ENCODE data around the gene IL15RA. TPM values are rescaled to one million over a fixed set of nuclear protein-coding genes. Genes with fewer than 3 reads are reported as not detected.

Gene IL15RA
- 10 to 100 TPM in 2 of 4 donors, 1 to 10 TPM in 2; 9.0 to 18.6 (median 12.6) TPM for total RNA-seq

- TF ChIP-seq EP300 (IDR thresholded peaks at IDR 0.05) (peak in 1 of 2 donors; percentile 37), POLR2A (IDR thresholded peaks at IDR 0.05) (peak in 1 of 2 donors; percentile 11), CTCF (IDR thresholded peaks at IDR 0.05) (peak in 1 of 5 experiments; percentile 19)
- no peaks in the 10 kb centered on the region for H3K36me3 ChIP-seq
- peak within 1 kb of the TSS; percentile 57 to 92 (median 87) for H3K4me3 ChIP-seq
- H3K9me3 ChIP-seq, result no peaks in the 10 kb centered on the region
- WGBS, 2 donors, result 0 to 1% methylated on average over 20 to 34 of the region's 80 CpGs
- peaks cover 0 to 21% (median 8%) of the 10 kb centered on the region in 4 donors for H3K4me1 ChIP-seq
- peak in 1 of 2 donors; percentile 26 for DNase-seq (ENCODE audit: low spot score in 2 of 2)
- no peaks in the 10 kb centered on the region for H3K27me3 ChIP-seq
- H3K27ac ChIP-seq, result peak within 1 kb of the TSS; percentile 52 to 96 (median 68)
Measured at GRCh38 chr10:5977471-5978229, at the start of gene IL15RA. TSS of gene IL15RA (minus strand) at chr10:5977543. CDS start at chr10:5977492, 51 bp downstream.

- no peak for DNase-seq (ENCODE audit: low spot score in 2 of 2)
- Histone ChIP-seq H3K9me3 (peaks cover 0 to 16% (median 0%) of the 10 kb centered on the region in 4 donors), H3K27me3 (no peaks in the 10 kb centered on the region), H3K27ac (no peak overlapping the region), H3K36me3 (no peaks in the 10 kb centered on the region), H3K4me3 (no peak overlapping the region), H3K4me1 (peaks cover 0 to 5% (median 0%) of the 10 kb centered on the region in 4 donors)
- WGBS, 2 donors, result 79 to 80% methylated on average over 6 of the region's 6 CpGs
- no peak for TF ChIP-seq EP300 (IDR thresholded peaks at IDR 0.05)
- no peak for TF ChIP-seq CTCF (IDR thresholded peaks at IDR 0.05)
Measured at GRCh38 chr10:6025683-6026255, 48.4 kb upstream of the IL15RA start.

- H3K4me1 ChIP-seq, result peaks cover 0 to 5% (median 0%) of the 10 kb centered on the region in 4 donors
- H3K4me3 ChIP-seq, result no peak overlapping the region
- peaks cover 0 to 2% (median 0%) of the 10 kb centered on the region in 4 donors for H3K9me3 ChIP-seq
- H3K36me3 ChIP-seq, result no peaks in the 10 kb centered on the region
- no peaks in the 10 kb centered on the region for H3K27me3 ChIP-seq
- no peak for TF ChIP-seq CTCF (IDR thresholded peaks at IDR 0.05)
- H3K27ac ChIP-seq, result no peak overlapping the region
- no peak for DNase-seq (ENCODE audit: low spot score in 2 of 2)
- 90 to 94% methylated on average over 10 of the region's 10 CpGs for WGBS, 2 donors
Measured at GRCh38 chr10:6024334-6024682, 47.0 kb upstream of the IL15RA start.

GRCh38 chr10:6023661-6024333, 46.5 kb upstream of the IL15RA start:
- DNase-seq (ENCODE audit: low spot score in 2 of 2), result no peak
- Histone ChIP-seq H3K27ac (peak overlapping the region in 1 of 4 donors; percentile 9), H3K36me3 (no peaks in the 10 kb centered on the region), H3K9me3 (no peaks in the 10 kb centered on the region), H3K4me1 (peaks cover 0 to 5% (median 0%) of the 10 kb centered on the region in 4 donors), H3K4me3 (no peak overlapping the region), H3K27me3 (no peaks in the 10 kb centered on the region)
- TF ChIP-seq CTCF (IDR thresholded peaks at IDR 0.05), result no peak
- TF ChIP-seq POLR2A (IDR thresholded peaks at IDR 0.05), result no peak
- no peak for TF ChIP-seq EP300 (IDR thresholded peaks at IDR 0.05)
- 67 to 72% methylated on average over 11 to 12 of the region's 12 CpGs for WGBS, 2 donors

- DNase-seq (ENCODE audit: low spot score in 2 of 2), result no peak
- Histone ChIP-seq H3K27ac (peak overlapping the region in 1 of 4 donors; percentile 63), H3K36me3 (no peaks in the 10 kb centered on the region), H3K27me3 (no peaks in the 10 kb centered on the region), H3K4me3 (no peak overlapping the region), H3K4me1 (peaks cover 0 to 14% (median 0%) of the 10 kb centered on the region in 4 donors), H3K9me3 (no peaks in the 10 kb centered on the region)
- TF ChIP-seq POLR2A (IDR thresholded peaks at IDR 0.05) (no peak), EP300 (IDR thresholded peaks at IDR 0.05) (no peak), CTCF (IDR thresholded peaks at IDR 0.05) (no peak)
- WGBS, 2 donors, result 26 to 42% methylated on average over 3 of the region's 3 CpGs
Measured at GRCh38 chr10:6022660-6023059, 45.3 kb upstream of the IL15RA start.
